D341Med (cell line): ENCODE measurements around the gene COL5A2.

Experiments used
- DNase-seq: peaks from one replicate; pipeline ENCODE4 v3.0.0; 2012; ENCODE audit warnings: low spot score

COL5A2 gene

GRCh38 chr2:188997263-188997662, 182.3 kb downstream of the COL5A2 start:
- no peak for DNase-seq

GRCh38 chr2:188993247-188993646, 186.3 kb downstream of the COL5A2 start:
- DNase-seq = no peak

GRCh38 chr2:188986839-188987238, 192.7 kb downstream of the COL5A2 start:
- DNase-seq = no peak

GRCh38 chr2:188984680-188985079, 194.9 kb downstream of the COL5A2 start:
- DNase-seq = no peak

GRCh38 chr2:188984065-188984491, 195.5 kb downstream of the COL5A2 start:
- DNase-seq = no peak

GRCh38 chr2:188983427-188984064, 196.0 kb downstream of the COL5A2 start:
- no peak for DNase-seq
